GM12878 (cell line): ENCODE measurements around the gene IL18RAP. TPM values are rescaled to one million over a fixed set of nuclear protein-coding genes. Genes with fewer than 3 reads are reported as not detected.
A peak's percentile ranks its signal among the peaks of the same experiment; 100 is the strongest.

Source experiments
- ATAC-seq: fragments of 200-7000 bp; cut with Tn5 transposase; 3 replicates; pipeline ENCODE4 v1.9.1; 2020; ENCODE audit warnings: mild to moderate bottlenecking, moderate library complexity
- BruUV-seq: library from RNA; stranded (reverse); fragments of 400-500 nt; replicated peaks from 2 replicates; lab custom pipeline; 2021; lab: Mats Ljungman, UMichigan
- CTCF ChIA-PET: fragments of 300-600 bp; sonication (Branson Sonifier 250); formaldehyde crosslinking; extraction: SDS; loops from one replicate; lab custom pipeline; 2021; ENCODE audit warnings: inconsistent platforms; lab: Yijun Ruan, JAX
- POLR2A ChIA-PET: fragments of 350-600 bp; formaldehyde crosslinking; extraction: SDS; loops from one replicate; lab custom pipeline; 2021; ENCODE audit warnings: inconsistent platforms; lab: Charles Lee
- RAD21 ChIA-PET: fragments of 300-600 bp; sonication (Branson Sonifier 250); formaldehyde crosslinking; loops from one replicate; lab custom pipeline; 2023; ENCODE audit warnings: antibody characterized with exemption; ENCODE audit not compliant: unreplicated experiment; lab: Charles Lee
- SMC1A ChIA-PET: fragments of 300-600 bp; sonication (Branson Sonifier 250); formaldehyde crosslinking; loops from one replicate; lab custom pipeline; 2023; ENCODE audit not compliant: unreplicated experiment, uncharacterized antibody; lab: Charles Lee
- DNase-seq: peaks from one replicate; pipeline ENCODE4 v3.0.0-alpha.2; 2011; ENCODE audit warnings: low read depth, low spot score
- FAIRE-seq: peaks from 3 replicates; lab custom pipeline; 2011; peaks lifted over from hg19 to GRCh38; lab: Jason Lieb, UNC
- H2AFZ ChIP-seq: 2 replicates; pipeline ENCODE4 v1.6.0; 2011; ENCODE audit warnings: low read depth, low read length, control low read depth; ENCODE audit not compliant: control insufficient read depth
- H3K27ac ChIP-seq: 2 replicates; pipeline ENCODE4 v1.5.1; 2011; ENCODE audit warnings: control low read depth; ENCODE audit not compliant: control insufficient read depth, insufficient read depth
- H3K27me3 ChIP-seq, 2 experiments: replicated peaks in 1 of 2; 2 replicates each; pipeline versions ENCODE4 v1.6.0 to v1.6.1; 2011; ENCODE audit warnings: low read length in 1 of 2; ENCODE audit not compliant: control insufficient read depth in 2 of 2, insufficient read depth in 2 of 2
- H3K36me3 ChIP-seq, 2 experiments: 2 replicates each; pipeline ENCODE4 v1.5.1; 2011; ENCODE audit warnings: low read length in 1 of 2; ENCODE audit not compliant: control insufficient read depth in 2 of 2, insufficient read depth in 2 of 2
- H3K4me1 ChIP-seq: 2 replicates; pipeline ENCODE4 v1.6.1; 2011; ENCODE audit warnings: mild to moderate bottlenecking, low read length, moderate library complexity, mixed read lengths; ENCODE audit not compliant: control insufficient read depth, insufficient read depth
- H3K4me2 ChIP-seq: 2 replicates; pipeline ENCODE4 v1.6.0; 2011; ENCODE audit warnings: control low read depth; ENCODE audit not compliant: control insufficient read depth, insufficient read depth
- H3K4me3 ChIP-seq: fragments of 200-600 bp; sonication (generic); 2 replicates; pipeline ENCODE4 v1.5.1; 2016
- H3K79me2 ChIP-seq: 2 replicates; pipeline ENCODE4 v1.6.0; 2011; ENCODE audit warnings: low read length; ENCODE audit not compliant: control insufficient read depth, insufficient read depth
- H3K9ac ChIP-seq: 2 replicates; pipeline ENCODE4 v1.8.0; 2011; ENCODE audit warnings: low read length, control low read depth, mixed read lengths; ENCODE audit not compliant: control insufficient read depth, insufficient read depth
- H3K9me3 ChIP-seq: replicated peaks from 3 replicates; pipeline ENCODE4 v1.5.1; 2011; ENCODE audit warnings: mild to moderate bottlenecking, low read length; ENCODE audit not compliant: control insufficient read depth, insufficient read depth
- H4K20me1 ChIP-seq: 2 replicates; pipeline ENCODE4 v1.6.0; 2011; ENCODE audit not compliant: control insufficient read depth, insufficient read depth
- BCL11A ChIP-seq: IDR thresholded peaks from 2 replicates; pipeline ENCODE4 v1.6.1; 2011; ENCODE audit warnings: low read depth, low read length
- BHLHE40 ChIP-seq, 2 experiments: fragments of 450-650 bp in 1 of 2; IDR thresholded peaks; 2 replicates each; pipeline ENCODE4 v1.6.1; 2011 to 2017; ENCODE audit warnings: low read depth in 2 of 2, borderline replicate concordance in 1 of 2, improper control_type of control experiment in 1 of 2, low read length in 1 of 2, mild to moderate bottlenecking in 1 of 2
- CREM ChIP-seq: IDR thresholded peaks from 2 replicates; pipeline ENCODE4 v1.6.1; 2014; ENCODE audit warnings: antibody characterized with exemption, low read depth
- EED ChIP-seq: sonication (generic); IDR thresholded peaks from 2 replicates; pipeline ENCODE4 v1.6.1; 2016; ENCODE audit warnings: antibody characterized with exemption, low read depth
- FOXM1 ChIP-seq: IDR thresholded peaks from 2 replicates; pipeline ENCODE4 v1.6.1; 2012; ENCODE audit warnings: low read depth, mild to moderate bottlenecking, inconsistent platforms, low read length, moderate library complexity
- IKZF1 ChIP-seq: fragments of 450-650 bp; conservative IDR thresholded peaks from 2 replicates; pipeline ENCODE4 v1.6.1; 2017; ENCODE audit warnings: antibody characterized with exemption, mild to moderate bottlenecking
- IKZF2 ChIP-seq, 2 experiments: fragments of 450-650 bp; IDR thresholded peaks; 2 replicates each; pipeline ENCODE4 v1.6.1; 2017; ENCODE audit warnings: mild to moderate bottlenecking in 2 of 2, moderate library complexity in 2 of 2
- IRF4 ChIP-seq: IDR thresholded peaks from 2 replicates; pipeline ENCODE4 v1.6.1; 2011; ENCODE audit warnings: low read depth, low read length
- JUNB ChIP-seq: IDR thresholded peaks from 2 replicates; pipeline ENCODE4 v1.6.1; 2016; ENCODE audit warnings: antibody characterized with exemption, mild to moderate bottlenecking
- MTA2 ChIP-seq: fragments of 450-650 bp; IDR thresholded peaks from 2 replicates; pipeline ENCODE4 v1.6.1; 2016; ENCODE audit warnings: low read depth, mild to moderate bottlenecking, moderate library complexity
- MTA3 ChIP-seq: IDR thresholded peaks from 2 replicates; pipeline ENCODE4 v1.6.1; 2012; ENCODE audit warnings: low read length, inconsistent platforms, borderline replicate concordance
- NFIC ChIP-seq: IDR thresholded peaks from 2 replicates; pipeline ENCODE4 v1.6.1; 2012; ENCODE audit warnings: low read depth, mild to moderate bottlenecking, inconsistent platforms, low read length, moderate library complexity
- POU2F2 ChIP-seq: IDR thresholded peaks from 3 replicates; pipeline ENCODE4 v1.6.1; 2011; ENCODE audit warnings: low read depth, mild to moderate bottlenecking, low read length, borderline replicate concordance
- RELA ChIP-seq: fragments of 450-650 bp; IDR thresholded peaks from 2 replicates; pipeline ENCODE4 v1.8.0; 2014; ENCODE audit warnings: borderline replicate concordance; ENCODE audit not compliant: partially characterized antibody
- RUNX3 ChIP-seq: IDR thresholded peaks from 2 replicates; pipeline ENCODE4 v1.6.1; 2012; ENCODE audit warnings: low read length, inconsistent platforms
- SMC3 ChIP-seq: IDR thresholded peaks from 2 replicates; pipeline ENCODE4 v1.6.1; 2011; ENCODE audit warnings: low read length, improper control_type of control experiment, borderline replicate concordance
- SREBF1 ChIP-seq: IDR thresholded peaks from 2 replicates; pipeline ENCODE4 v1.6.1; 2012; ENCODE audit warnings: mild to moderate bottlenecking, low read length
- SRF ChIP-seq, 2 experiments: IDR thresholded peaks; 2 replicates each; pipeline ENCODE4 v1.6.1; 2011; ENCODE audit warnings: low read depth in 2 of 2, low read length in 2 of 2, mild to moderate bottlenecking in 1 of 2, moderate library complexity in 1 of 2
- SUZ12 ChIP-seq: fragments of 200-600 bp; sonication (generic); IDR thresholded peaks from one replicate; pipeline ENCODE4 v1.6.1; 2018; ENCODE audit warnings: antibody characterized with exemption, mild to moderate bottlenecking; ENCODE audit not compliant: unreplicated experiment
- TCF12 ChIP-seq: IDR thresholded peaks from 2 replicates; pipeline ENCODE4 v1.6.1; 2011; ENCODE audit warnings: low read depth, mild to moderate bottlenecking, low read length
- WGBS: methylation state at CpG from one replicate; pipeline ENCODE4 v1.1.6; 2016; ENCODE audit warnings: low lambda C conversion rate; ENCODE audit not compliant: insufficient replicate concordance, insufficient coverage; ENCODE audit errors: missing lambda C conversion rate; 5-methylcytosine and 5-hydroxymethylcytosine counted together
- in situ Hi-C: fragments of 300-500 bp; cut with MboI; formaldehyde crosslinking; loops from 9 replicates; pipeline ENCODE4 v1.14.3; 2018; ENCODE audit warnings: mixed read lengths
- intact Hi-C: fragments of 100-400 bp; cut with micrococcal nuclease; formaldehyde crosslinking; loops from one replicate; pipeline ENCODE4 v1.14.2; 2022; ENCODE audit not compliant: unreplicated experiment
- polyA plus RNA-seq, 11 experiments: library from polyadenylated mRNA; depleted of rRNA in 4 of 11; unstranded in 6 of 11; stranded (reverse) in 5 of 11; fragments of >200 nt; fragmentation: Nextera tagmentation in 4 of 11; fragmentation: Illumina TruSeq in 1 of 11; extraction: Ambion mirVana in 4 of 11; extraction: Trizol in 1 of 11; gene quantifications; 1 replicate in 1 of 11; 2 replicates in 10 of 11; pipeline versions ENCODE4 v1.2.1 to v1.2.3, GENCODE V29; 2011 to 2016; ENCODE audit warnings: inconsistent platforms in 2 of 11, missing spikeins in 2 of 11, low read depth in 1 of 11
- total RNA-seq, 4 experiments: library from RNA; depleted of rRNA in 3 of 4; stranded (reverse); fragments of >200 nt in 3 of 4; fragmentation: Illumina TruSeq in 1 of 4; extraction: Trizol in 1 of 4; gene quantifications; 2 replicates each; pipeline versions ENCODE4 v1.2.1 to v1.2.3, GENCODE V29; 2013 to 2021
- TF ChIP-seq, protein P1 (sequence below): fragments of 150-350 bp; IDR thresholded peaks from 2 replicates; pipeline ENCODE4 v1.6.1; 2014; ENCODE audit warnings: mild to moderate bottlenecking, low read depth, low read length
- TF ChIP-seq, protein P2 (sequence below): fragments of 450-650 bp; IDR thresholded peaks from 2 replicates; pipeline ENCODE4 v1.6.1; 2017; ENCODE audit warnings: low read depth, mild to moderate bottlenecking, moderate library complexity

Gene IL18RAP
- total and polyA plus RNA-seq, 10 of the 15 experiments (the other 5 are each of a cell fraction or from before 2014, with no cell fraction given), result 0.37 to 1.6 (median 0.75) TPM; not detected in 1

DNA sequence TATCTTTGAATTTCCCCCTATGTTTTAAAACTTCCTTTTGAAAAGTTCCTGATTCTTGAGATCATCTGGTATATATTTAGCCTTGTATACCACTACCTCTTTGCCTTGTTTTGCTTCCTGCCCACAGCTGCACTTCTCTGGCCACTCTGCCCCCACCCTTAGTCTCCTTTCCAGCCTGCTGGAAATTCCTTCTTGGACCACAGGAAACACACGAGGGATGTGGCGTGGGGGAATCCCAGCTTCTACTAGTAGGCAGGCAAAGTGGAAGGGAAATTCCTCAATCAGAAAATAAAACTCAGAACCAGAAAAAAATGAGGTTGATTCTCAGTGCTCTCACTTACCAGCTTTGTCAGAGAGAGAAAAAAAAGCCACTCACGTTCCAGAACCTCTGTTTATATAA, 13.4 kb downstream of the IL18RAP start:
- Histone ChIP-seq H3K4me2 (peak overlapping the region; percentile 82), H2AFZ (no peak overlapping the region; the same call in 1 of the 2 replicates), H3K4me3 (peak overlapping the region; percentile 40; the same call in 1 of the 2 replicates), H3K36me3 (no peaks in the 10 kb centered on the region), H3K27ac (peak overlapping the region; percentile 76), H3K9me3 (no peaks in the 10 kb centered on the region; the same call in 2 of the 3 replicates), H3K4me1 (peaks cover 21% of the 10 kb centered on the region), H3K27me3 (no peaks in the 10 kb centered on the region), H4K20me1 (no peaks in the 10 kb centered on the region), H3K9ac (0 out of 2 replicates have a peak overlapping the region, but pooled peaks have one; percentile 43), H3K79me2 (no peaks in the 10 kb centered on the region)
- DNase-seq (no peak), FAIRE-seq (no peak), ATAC-seq (peak; percentile 49)
- no TSS peak for BruUV-seq
- CTCF ChIA-PET, result interaction anchor here (1.1 to 5.8 kb wide), 7 partner anchors 13 to 430 kb away, joined by 3 to 34 read pairs (median 5); partner anchors contain the start of gene IL18RAP
- RAD21 ChIA-PET, result interaction anchor here (1.1 to 3.1 kb wide), 8 partner anchors 11 to 607 kb away, joined by 3 to 15 read pairs (median 4); partner anchors contain the start of gene IL18R1
- POLR2A ChIA-PET, result interaction anchor here (0.7 to 1.7 kb wide), 2 partner anchors 78 to 410 kb away, joined by 4 to 7 read pairs; no protein-coding TSS in a partner anchor
- in situ Hi-C loops, result no loop called here
- intact Hi-C loops, result loop anchor here (1.0 to 5.0 kb wide), 2 partner anchors 69 to 354 kb away; no protein-coding TSS in a partner anchor
- 0% methylated on average over 3 of the region's 3 CpGs for WGBS
- SMC1A ChIA-PET, result interaction anchor here (0.6 to 5.0 kb wide), 9 partner anchors 11 to 193 kb away, joined by 3 to 24 read pairs (median 6); no protein-coding TSS in a partner anchor
- no peak for TF ChIP-seq SREBF1
- TF ChIP-seq CREM, result peak; percentile 51; the same call in 1 of the 2 replicates
- peak; percentile 27; the same call in 1 of the 2 replicates for TF ChIP-seq JUNB
- peak; percentile 93 to 94 for TF ChIP-seq IKZF2 (IDR thresholded peaks at IDR 0.05)
- TF ChIP-seq IKZF1, result peak; percentile 93
- TF ChIP-seq SUZ12, result no peak
- TF ChIP-seq, protein P1, sequence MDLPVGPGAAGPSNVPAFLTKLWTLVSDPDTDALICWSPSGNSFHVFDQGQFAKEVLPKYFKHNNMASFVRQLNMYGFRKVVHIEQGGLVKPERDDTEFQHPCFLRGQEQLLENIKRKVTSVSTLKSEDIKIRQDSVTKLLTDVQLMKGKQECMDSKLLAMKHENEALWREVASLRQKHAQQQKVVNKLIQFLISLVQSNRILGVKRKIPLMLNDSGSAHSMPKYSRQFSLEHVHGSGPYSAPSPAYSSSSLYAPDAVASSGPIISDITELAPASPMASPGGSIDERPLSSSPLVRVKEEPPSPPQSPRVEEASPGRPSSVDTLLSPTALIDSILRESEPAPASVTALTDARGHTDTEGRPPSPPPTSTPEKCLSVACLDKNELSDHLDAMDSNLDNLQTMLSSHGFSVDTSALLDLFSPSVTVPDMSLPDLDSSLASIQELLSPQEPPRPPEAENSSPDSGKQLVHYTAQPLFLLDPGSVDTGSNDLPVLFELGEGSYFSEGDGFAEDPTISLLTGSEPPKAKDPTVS, result no peak
- no peak for TF ChIP-seq SMC3
- peak; percentile 98 for TF ChIP-seq EED
- peak; percentile 69; the same call in 1 of the 2 replicates for TF ChIP-seq FOXM1
- peak; percentile 36; the same call in 1 of the 2 replicates for TF ChIP-seq IRF4
- TF ChIP-seq NFIC, result peak; percentile 80; the same call in 1 of the 2 replicates
- TF ChIP-seq MTA3, result 0 out of 2 replicates have a peak, but pooled peaks have one; percentile 51
- TF ChIP-seq SRF (IDR thresholded peaks at IDR 0.05; ENCODE audit: low read depth in 2 of 2, low read length in 2 of 2), result no peak
- TF ChIP-seq MTA2, result peak; percentile 29
- TF ChIP-seq RUNX3, result peak; percentile 90
- 0 out of 3 replicates have a peak, but pooled peaks have one; percentile 12 for TF ChIP-seq POU2F2
- TF ChIP-seq RELA, result peak; percentile 72
- peak in 1 of 2 experiments; percentile 36; a peak in 1 of 4 replicates for TF ChIP-seq BHLHE40 (IDR thresholded peaks at IDR 0.05; ENCODE audit: borderline replicate concordance in 1 of 2, low read depth in 2 of 2, low read length in 1 of 2)
- TF ChIP-seq, protein P2, sequence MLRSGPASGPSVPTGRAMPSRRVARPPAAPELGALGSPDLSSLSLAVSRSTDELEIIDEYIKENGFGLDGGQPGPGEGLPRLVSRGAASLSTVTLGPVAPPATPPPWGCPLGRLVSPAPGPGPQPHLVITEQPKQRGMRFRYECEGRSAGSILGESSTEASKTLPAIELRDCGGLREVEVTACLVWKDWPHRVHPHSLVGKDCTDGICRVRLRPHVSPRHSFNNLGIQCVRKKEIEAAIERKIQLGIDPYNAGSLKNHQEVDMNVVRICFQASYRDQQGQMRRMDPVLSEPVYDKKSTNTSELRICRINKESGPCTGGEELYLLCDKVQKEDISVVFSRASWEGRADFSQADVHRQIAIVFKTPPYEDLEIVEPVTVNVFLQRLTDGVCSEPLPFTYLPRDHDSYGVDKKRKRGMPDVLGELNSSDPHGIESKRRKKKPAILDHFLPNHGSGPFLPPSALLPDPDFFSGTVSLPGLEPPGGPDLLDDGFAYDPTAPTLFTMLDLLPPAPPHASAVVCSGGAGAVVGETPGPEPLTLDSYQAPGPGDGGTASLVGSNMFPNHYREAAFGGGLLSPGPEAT, result peak; percentile 87
- TF ChIP-seq TCF12, result 0 out of 2 replicates have a peak, but pooled peaks have one; percentile 7
- 0 out of 2 replicates have a peak, but pooled peaks have one; percentile 37 for TF ChIP-seq BCL11A
